Panc1 (cell line): ENCODE data around the gene PRKACB. TPM values are rescaled to one million over a fixed set of nuclear protein-coding genes. Genes with fewer than 3 reads are reported as not detected.
A peak's percentile ranks its signal among the peaks of the same experiment; 100 is the strongest.

Source experiments
- ATAC-seq: fragments of 200-7000 bp; cut with Tn5 transposase; 2 replicates; pipeline ENCODE4 v1.9.1; 2020; ENCODE audit warnings: mild to moderate bottlenecking, moderate library complexity
- BruUV-seq: library from RNA; stranded (reverse); fragments of 400-500 nt; replicated peaks from 2 replicates; lab custom pipeline; 2021; lab: Mats Ljungman, UMichigan
- CTCF ChIA-PET: fragments of 300-600 bp; sonication (Branson Sonifier 250); formaldehyde crosslinking; loops from one replicate; lab custom pipeline; 2022; ENCODE audit warnings: antibody characterized with exemption; lab: Charles Lee
- POLR2A ChIA-PET: fragments of 300-600 bp; sonication (Branson Sonifier 250); formaldehyde crosslinking; loops from one replicate; lab custom pipeline; 2022; ENCODE audit warnings: antibody characterized with exemption; lab: Charles Lee
- DNase-seq: peaks from one replicate; pipeline ENCODE4 v3.0.0-alpha.2; 2010; ENCODE audit warnings: low read depth, low spot score
- H3K27ac ChIP-seq: 2 replicates; pipeline ENCODE4 v1.5.1; 2011; ENCODE audit warnings: mild to moderate bottlenecking, low read length, inconsistent platforms
- H3K27me3 ChIP-seq: fragments of 200-500 bp; sonication (Bioruptor generic); 2 replicates; pipeline ENCODE4 v1.6.0; 2014; ENCODE audit warnings: low read length, inconsistent platforms; ENCODE audit not compliant: control insufficient read depth, insufficient read depth
- H3K36me3 ChIP-seq: fragments of 200-500 bp; sonication (Bioruptor generic); 2 replicates; pipeline ENCODE4 v1.5.1; 2014; ENCODE audit warnings: inconsistent platforms, mild to moderate bottlenecking, low read length, moderate library complexity; ENCODE audit not compliant: control insufficient read depth, insufficient read depth
- H3K4me1 ChIP-seq: 2 replicates; pipeline ENCODE4 v1.5.1; 2011; ENCODE audit warnings: inconsistent platforms, mild to moderate bottlenecking, low read length, moderate library complexity; ENCODE audit not compliant: control insufficient read depth, insufficient read depth
- H3K4me3 ChIP-seq, 2 experiments: 2 replicates each; pipeline ENCODE4 v1.5.1; 2011 to 2012; ENCODE audit warnings: low read depth in 2 of 2, low read length in 2 of 2, mild to moderate bottlenecking in 2 of 2, inconsistent platforms in 1 of 2, moderate library complexity in 1 of 2
- H3K9me3 ChIP-seq: fragments of 200-500 bp; sonication (Bioruptor generic); 2 replicates; pipeline ENCODE4 v1.5.1; 2014; ENCODE audit warnings: low read depth, mild to moderate bottlenecking, inconsistent platforms, low read length, moderate library complexity; ENCODE audit not compliant: control insufficient read depth, insufficient read depth
- CTCF ChIP-seq: fragments of 450-650 bp; IDR thresholded peaks from 2 replicates; pipeline ENCODE4 v1.5.1; 2017; ENCODE audit warnings: mild to moderate bottlenecking
- POLR2AphosphoS5 ChIP-seq: IDR thresholded peaks from 2 replicates; pipeline ENCODE4 v1.6.1; 2012; ENCODE audit warnings: mild to moderate bottlenecking, low read depth, low read length, moderate library complexity
- REST ChIP-seq, 2 experiments: IDR thresholded peaks; 2 replicates each; pipeline ENCODE4 v1.6.1; 2011 to 2012; ENCODE audit warnings: low read depth in 2 of 2, control low read depth in 1 of 2, low read length in 1 of 2, mild to moderate bottlenecking in 1 of 2, moderate library complexity in 1 of 2; ENCODE audit not compliant: insufficient read depth in 1 of 2
- SIN3A ChIP-seq: IDR thresholded peaks from 2 replicates; pipeline ENCODE4 v1.6.1; 2012; ENCODE audit warnings: low read depth, mild to moderate bottlenecking, low read length, moderate library complexity, borderline replicate concordance; ENCODE audit not compliant: insufficient read depth
- TCF7L2 ChIP-seq: IDR thresholded peaks from 2 replicates; pipeline ENCODE4 v1.6.1; 2011; ENCODE audit warnings: mild to moderate bottlenecking, low read depth, low read length, inconsistent platforms
- in situ Hi-C: cut with HindIII; loops from 2 replicates; pipeline ENCODE4 v1.10.0; 2016; ENCODE audit warnings: low sequenced_read_pairs, low pct_unique_long_range_greater_than_20kb
- intact Hi-C: fragments of 100-400 bp; cut with micrococcal nuclease; formaldehyde crosslinking; loops from one replicate; pipeline ENCODE4 v1.10.0; 2022; ENCODE audit not compliant: unreplicated experiment
- total RNA-seq: library from RNA; stranded (reverse); gene quantifications from one replicate; pipeline ENCODE4 v1.2.1, GENCODE V29; 2021; ENCODE audit not compliant: unreplicated experiment

Gene PRKACB
- total RNA-seq, 1 experiment from 2014 or later: 54.9 TPM

GRCh38 chr1:84245563-84245962, 101.5 kb downstream of the PRKACB start:
- intact Hi-C loops (no loop called here), in situ Hi-C loops (no loop called here)
- Histone ChIP-seq H3K4me1 (peaks cover 26% of the 10 kb centered on the region), H3K27me3 (no peaks in the 10 kb centered on the region), H3K9me3 (peaks cover 12% of the 10 kb centered on the region), H3K36me3 (no peaks in the 10 kb centered on the region), H3K27ac (peak overlapping the region; percentile 65), H3K4me3 (no peak overlapping the region)
- no TSS peak for BruUV-seq
- DNase-seq: no peak
- TF ChIP-seq POLR2AphosphoS5 (no peak), SIN3A (no peak), CTCF (peak; percentile 12; the same call in 1 of the 2 replicates)
- ATAC-seq: no peak
- POLR2A ChIA-PET: interaction anchor here (0.6 to 0.8 kb wide), 2 partner anchors 182 to 241 kb away, joined by 8 to 9 read pairs; no protein-coding TSS in a partner anchor
- CTCF ChIA-PET: no interaction called here

- DNase-seq: no peak
- in situ Hi-C loops: no loop called here
- BruUV-seq: no TSS peak
- Histone ChIP-seq H3K4me1 (peaks cover 26% of the 10 kb centered on the region), H3K27me3 (no peaks in the 10 kb centered on the region), H3K27ac (peak overlapping the region; percentile 65), H3K4me3 (no peak overlapping the region), H3K9me3 (peaks cover 19% of the 10 kb centered on the region), H3K36me3 (no peaks in the 10 kb centered on the region)
- CTCF ChIA-PET: no interaction called here
- TF ChIP-seq CTCF (no peak), TCF7L2 (no peak)
- intact Hi-C loops: no loop called here
- no peak for ATAC-seq
- POLR2A ChIA-PET: interaction anchor here (0.8 kb wide), 1 partner anchor 181 kb away, joined by 9 read pairs; no protein-coding TSS in a partner anchor
Measured at GRCh38 chr1:84246213-84246612, 102.1 kb downstream of the PRKACB start.

GRCh38 chr1:84247425-84248220, 103.6 kb downstream of the PRKACB start:
- in situ Hi-C loops: no loop called here
- peak; percentile 98 for ATAC-seq
- intact Hi-C loops: no loop called here

More at GRCh38 chr1:84247425-84248220, 103.6 kb downstream of the PRKACB start:
- H3K36me3 ChIP-seq: no peaks in the 10 kb centered on the region
- H3K4me1 ChIP-seq: peaks cover 27% of the 10 kb centered on the region
- peak overlapping the region; percentile 11 to 34 for H3K4me3 ChIP-seq
- CTCF ChIA-PET: interaction anchor here (0.6 kb wide), 1 partner anchor 55 kb away, joined by 4 read pairs; no protein-coding TSS in a partner anchor
- peak overlapping the region; percentile 65 for H3K27ac ChIP-seq
- peaks cover 22% of the 10 kb centered on the region for H3K9me3 ChIP-seq
- POLR2A ChIA-PET: no interaction called here
- peak; percentile 100 for DNase-seq
- BruUV-seq: no TSS peak
- TF ChIP-seq TCF7L2: peak; percentile 77
- no peak for TF ChIP-seq CTCF
- no peak for TF ChIP-seq REST (IDR thresholded peaks at IDR 0.05; ENCODE audit: insufficient read depth in 1 of 2, low read depth in 2 of 2, low read length in 1 of 2)
- TF ChIP-seq POLR2AphosphoS5: peak; percentile 73
- H3K27me3 ChIP-seq: no peaks in the 10 kb centered on the region
